WERI-Rb-1 (cell line): ENCODE data around the gene SPATA2L.

ENCODE experiments used
- DNase-seq: peaks from one replicate; pipeline ENCODE4 v3.0.0-alpha.2; 2020
- H3K27ac ChIP-seq: fragments of 250-450 bp; sonication (Bioruptor Pico); 2 replicates; pipeline ENCODE4 v1.5.1; 2020; ENCODE audit warnings: mild to moderate bottlenecking, moderate library complexity
- H3K27me3 ChIP-seq: fragments of 250-450 bp; sonication (Bioruptor Pico); 2 replicates; pipeline ENCODE4 v1.5.1; 2021; ENCODE audit warnings: mild to moderate bottlenecking, low read depth, moderate library complexity; ENCODE audit not compliant: insufficient read depth, severe bottlenecking
- H3K36me3 ChIP-seq: fragments of 250-450 bp; sonication (Bioruptor Pico); 2 replicates; pipeline ENCODE4 v1.5.1; 2020; ENCODE audit warnings: mild to moderate bottlenecking, moderate library complexity
- H3K4me3 ChIP-seq: 2 replicates; pipeline ENCODE4 v1.5.1; 2011; ENCODE audit warnings: low read depth, mild to moderate bottlenecking, control low read depth, low read length
- H3K9me3 ChIP-seq: fragments of 250-450 bp; sonication (Bioruptor Pico); 2 replicates; pipeline ENCODE4 v1.5.1; 2021; ENCODE audit warnings: mild to moderate bottlenecking, moderate library complexity; ENCODE audit not compliant: severe bottlenecking
- TF ChIP-seq, protein P1 (sequence below): IDR thresholded peaks from 2 replicates; pipeline ENCODE4 v1.5.1; 2011; ENCODE audit warnings: low read depth, mild to moderate bottlenecking, control low read depth, inconsistent platforms, low read length

The SPATA2L gene

GRCh38 chr16:89661215-89661614, 40.3 kb downstream of the SPATA2L start:
- Histone ChIP-seq H3K27me3 (no peaks in the 10 kb centered on the region), H3K9me3 (no peaks in the 10 kb centered on the region), H3K4me3 (no peak overlapping the region), H3K36me3 (peaks cover 23% of the 10 kb centered on the region), H3K27ac (no peak overlapping the region)
- TF ChIP-seq, protein P1, sequence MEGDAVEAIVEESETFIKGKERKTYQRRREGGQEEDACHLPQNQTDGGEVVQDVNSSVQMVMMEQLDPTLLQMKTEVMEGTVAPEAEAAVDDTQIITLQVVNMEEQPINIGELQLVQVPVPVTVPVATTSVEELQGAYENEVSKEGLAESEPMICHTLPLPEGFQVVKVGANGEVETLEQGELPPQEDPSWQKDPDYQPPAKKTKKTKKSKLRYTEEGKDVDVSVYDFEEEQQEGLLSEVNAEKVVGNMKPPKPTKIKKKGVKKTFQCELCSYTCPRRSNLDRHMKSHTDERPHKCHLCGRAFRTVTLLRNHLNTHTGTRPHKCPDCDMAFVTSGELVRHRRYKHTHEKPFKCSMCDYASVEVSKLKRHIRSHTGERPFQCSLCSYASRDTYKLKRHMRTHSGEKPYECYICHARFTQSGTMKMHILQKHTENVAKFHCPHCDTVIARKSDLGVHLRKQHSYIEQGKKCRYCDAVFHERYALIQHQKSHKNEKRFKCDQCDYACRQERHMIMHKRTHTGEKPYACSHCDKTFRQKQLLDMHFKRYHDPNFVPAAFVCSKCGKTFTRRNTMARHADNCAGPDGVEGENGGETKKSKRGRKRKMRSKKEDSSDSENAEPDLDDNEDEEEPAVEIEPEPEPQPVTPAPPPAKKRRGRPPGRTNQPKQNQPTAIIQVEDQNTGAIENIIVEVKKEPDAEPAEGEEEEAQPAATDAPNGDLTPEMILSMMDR, result no peak
- no peak for DNase-seq

- TF ChIP-seq, protein P1, result no peak
- DNase-seq, result no peak
Measured at GRCh38 chr16:89660146-89660545, 41.4 kb downstream of the SPATA2L start.

DNA sequence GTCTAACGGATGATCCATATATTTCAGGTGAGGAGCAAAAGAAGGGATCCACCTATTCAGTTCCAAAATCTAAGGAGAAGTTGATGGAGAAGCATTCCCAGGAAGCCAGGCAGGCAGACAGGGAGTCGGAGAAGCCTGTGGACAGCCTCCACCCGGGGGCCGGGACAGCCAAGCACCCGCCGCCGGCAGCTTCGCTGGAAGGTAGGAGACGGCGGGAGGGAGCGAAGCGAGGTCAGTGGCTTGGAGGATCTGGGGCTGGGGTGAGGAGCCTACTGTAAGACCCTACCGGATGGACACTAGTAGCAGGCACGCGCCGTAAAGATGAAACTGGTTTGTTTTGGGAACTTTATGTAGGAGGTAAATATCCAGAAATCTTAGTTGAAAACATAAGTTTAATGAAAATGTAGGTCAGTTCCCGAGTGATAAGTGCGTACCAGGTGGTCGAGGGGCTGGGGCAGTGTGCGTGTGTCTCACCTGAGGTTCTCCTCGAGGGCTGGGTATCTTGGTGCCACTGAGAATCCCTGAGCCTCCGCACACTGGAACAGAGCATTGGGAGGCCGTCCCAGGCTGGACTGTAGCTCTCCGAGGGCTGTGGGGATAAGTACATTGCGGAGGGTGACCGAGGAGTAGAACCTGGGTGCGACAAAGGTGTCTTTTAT, 43.2 kb downstream of the SPATA2L start:
- H3K4me3 ChIP-seq, result peak overlapping the region; percentile 64
- no peak for DNase-seq
- peak overlapping the region; percentile 79 for H3K27ac ChIP-seq
- no peaks in the 10 kb centered on the region for H3K27me3 ChIP-seq
- peaks cover 23% of the 10 kb centered on the region for H3K36me3 ChIP-seq
- TF ChIP-seq, protein P1, result no peak
- H3K9me3 ChIP-seq, result no peaks in the 10 kb centered on the region

More at GRCh38 chr16:89660146-89660545, 41.4 kb downstream of the SPATA2L start:
- Histone ChIP-seq H3K4me3 (no peak overlapping the region), H3K36me3 (peaks cover 23% of the 10 kb centered on the region), H3K27me3 (no peaks in the 10 kb centered on the region), H3K27ac (no peak overlapping the region), H3K9me3 (no peaks in the 10 kb centered on the region)

GRCh38 chr16:89657442-89658220, 43.9 kb downstream of the SPATA2L start, which contains the start of the genes CHMP1A and SPATA33:
TSS of gene CHMP1A (minus strand) at chr16:89657708. CDS start at chr16:89657588, 120 bp downstream.
TSS of gene SPATA33 (plus strand) at chr16:89657836. CDS start at chr16:89657912, 76 bp downstream.
- peak within 1 kb of the TSS; percentile 64 for H3K4me3 ChIP-seq
- TF ChIP-seq, protein P1, result no peak
- peaks cover 23% of the 10 kb centered on the region for H3K36me3 ChIP-seq
- H3K9me3 ChIP-seq, result no peaks in the 10 kb centered on the region
- peak within 1 kb of the TSS; percentile 79 for H3K27ac ChIP-seq
- DNase-seq, result peak; percentile 72
- H3K27me3 ChIP-seq, result no peaks in the 10 kb centered on the region

GRCh38 chr16:89656435-89657121, 44.9 kb downstream of the SPATA2L start:
- DNase-seq, result no peak
- peak overlapping the region; percentile 64 for H3K4me3 ChIP-seq
- peaks cover 19% of the 10 kb centered on the region for H3K36me3 ChIP-seq
- TF ChIP-seq, protein P1, result no peak
- no peak overlapping the region for H3K27ac ChIP-seq
- no peaks in the 10 kb centered on the region for H3K9me3 ChIP-seq
- H3K27me3 ChIP-seq, result no peaks in the 10 kb centered on the region
